AG09319 (cell line): Measurements from ENCODE around the gene GRHL1.

Experiments
- DNase-seq: peaks from one replicate; pipeline ENCODE4 v3.0.0-alpha.2; 2010; ENCODE audit warnings: low read depth; ENCODE audit errors: extremely low read depth
- CTCF ChIP-seq: IDR thresholded peaks from 2 replicates; pipeline ENCODE4 v1.5.1; 2011; ENCODE audit warnings: low read depth, mild to moderate bottlenecking, inconsistent platforms, low read length, moderate library complexity

The GRHL1 gene

GRCh38 chr2:10002681-10003080 lies 51.2 kb downstream of the GRHL1 start:
- no peak for DNase-seq
- no peak for TF ChIP-seq CTCF

- DNase-seq: no peak
- no peak for TF ChIP-seq CTCF
Measured at GRCh38 chr2:10003206-10004125, 52.0 kb downstream of the GRHL1 start.

GRCh38 chr2:10004401-10004800 lies 52.9 kb downstream of the GRHL1 start:
- TF ChIP-seq CTCF: no peak
- DNase-seq: no peak

- no peak for TF ChIP-seq CTCF
- no peak for DNase-seq
Measured at GRCh38 chr2:10004836-10005235, 53.3 kb downstream of the GRHL1 start.

- no peak for DNase-seq
- TF ChIP-seq CTCF: no peak
Measured at GRCh38 chr2:10005461-10006235, 54.2 kb downstream of the GRHL1 start.

GRCh38 chr2:10006236-10007161 lies 55.0 kb downstream of the GRHL1 start:
- no peak for TF ChIP-seq CTCF
- no peak for DNase-seq
